Testis (tissue), 5 donors: ENCODE results near the gene TBRG1. TPM values are rescaled to one million over a fixed set of nuclear protein-coding genes. Genes with fewer than 3 reads are reported as not detected.

ENCODE experiments used
- DNase-seq: peaks from one replicate; pipeline ENCODE4 v3.0.0-alpha.2; 2019
- H3K27ac ChIP-seq, 2 donors: fragments of 200-600 bp; sonication (generic); one replicate each; pipeline ENCODE4 v1.5.1; 2019
- H3K27me3 ChIP-seq: fragments of 200-600 bp; sonication (generic); one replicate; pipeline ENCODE4 v1.5.1; 2019
- H3K36me3 ChIP-seq: fragments of 200-600 bp; sonication (generic); one replicate; pipeline ENCODE4 v1.5.1; 2017; ENCODE audit warnings: low read depth; ENCODE audit errors: missing control alignments
- H3K4me1 ChIP-seq: fragments of 200-600 bp; sonication (generic); one replicate; pipeline ENCODE4 v1.5.1; 2019
- H3K4me3 ChIP-seq, 2 donors: fragments of 200-600 bp; sonication (generic); one replicate each; pipeline ENCODE4 v1.5.1; 2017 to 2019
- H3K9me3 ChIP-seq: fragments of 200-600 bp; sonication (generic); one replicate; pipeline ENCODE4 v1.5.1; 2017
- CTCF ChIP-seq, 3 experiments: fragments of 450-650 bp in 2 of 3; fragments of 200-600 bp in 1 of 3; sonication (generic) in 1 of 3; IDR thresholded peaks; one replicate each; pipeline ENCODE4 v1.5.1; 2016 to 2019; ENCODE audit warnings: antibody characterized with exemption in 3 of 3, mild to moderate bottlenecking in 2 of 3, moderate library complexity in 1 of 3
- POLR2A ChIP-seq: fragments of 450-650 bp; IDR thresholded peaks from one replicate; pipeline ENCODE4 v1.6.1; 2017; ENCODE audit warnings: antibody characterized with exemption, mild to moderate bottlenecking, moderate library complexity
- WGBS, 2 donors: methylation state at CpG; one replicate each; pipeline ENCODE4 v1.1.5; 2018; 5-methylcytosine and 5-hydroxymethylcytosine counted together
- intact Hi-C: fragments of 100-400 bp; cut with DNase I; formaldehyde crosslinking; loops from one replicate; pipeline ENCODE4 v1.15.1; 2023; ENCODE audit warnings: low total_unique reads
- long read RNA-seq, 2 donors: transcript quantifications; one replicate each; lab custom pipeline, GENCODE V29; 2026
- polyA plus RNA-seq: library from polyadenylated mRNA; stranded (reverse); fragments of 350-450 nt; fragmentation: Illumina TruSeq; extraction: RNeasy Lipid Tissue Mini Kit (QIAGEN cat#74804); gene quantifications from one replicate; pipeline ENCODE4 v1.2.3, GENCODE V29; 2014; ENCODE audit warnings: low read depth, low replicate concordance; ENCODE audit not compliant: insufficient read depth
- total RNA-seq, 2 donors: library from RNA; depleted of rRNA; stranded (reverse); fragments of >200 nt; gene quantifications; one replicate each; pipeline ENCODE4 v1.2.3, GENCODE V29; 2016

TBRG1 gene
- total RNA-seq, result 10 to 100 TPM; 25.2 to 35.7 TPM
- polyA plus RNA-seq, result 38.8 TPM
- long read RNA-seq, donor 1, full-length matches to known transcripts, result 5 of 5 reads
- long read RNA-seq, donor 1, partial matches to known transcripts, result 0 of 5 reads
- long read RNA-seq, donor 1, other reads (novel, unspliced or antisense), result 0 of 5 reads
- long read RNA-seq, donor 2, partial matches to known transcripts, result 0 of 1 reads
- long read RNA-seq, donor 2, other reads (novel, unspliced or antisense), result 0 of 1 reads

GRCh38 chr11:124622531-124623451 lies at the start of gene TBRG1:
TSS of gene TBRG1 (plus strand) at chr11:124622864. CDS start at chr11:124623084, 220 bp downstream.
- Histone ChIP-seq H3K36me3 (no peaks in the 10 kb centered on the region), H3K4me1 (peaks cover 4% of the 10 kb centered on the region), H3K9me3 (no peaks in the 10 kb centered on the region), H3K27me3 (no peaks in the 10 kb centered on the region), H3K4me3 (peak within 1 kb of the TSS; percentile 90 to 96), H3K27ac (peak within 1 kb of the TSS; percentile 90 to 96)
- 0% methylated on average over 24 to 57 of the region's 57 CpGs for WGBS, 2 donors
- peak; percentile 96 for DNase-seq
- intact Hi-C loops, result no loop called here
- peak; percentile 26 for TF ChIP-seq POLR2A
- no peak for TF ChIP-seq CTCF (IDR thresholded peaks at IDR 0.05)

GRCh38 chr11:124577716-124578427 lies 44.8 kb upstream of the TBRG1 start:
- no peak for DNase-seq
- 56 to 78% methylated on average over 4 to 6 of the region's 6 CpGs for WGBS, 2 donors
- H3K27ac ChIP-seq, result no peak overlapping the region
- H3K4me3 ChIP-seq, result no peak overlapping the region
- H3K27me3 ChIP-seq, result no peaks in the 10 kb centered on the region
- no peaks in the 10 kb centered on the region for H3K4me1 ChIP-seq
- H3K36me3 ChIP-seq, result no peaks in the 10 kb centered on the region
- TF ChIP-seq POLR2A, result no peak
- TF ChIP-seq CTCF (IDR thresholded peaks at IDR 0.05), result no peak
- intact Hi-C loops, result no loop called here
- H3K9me3 ChIP-seq, result no peaks in the 10 kb centered on the region

GRCh38 chr11:124578761-124579160 lies 43.9 kb upstream of the TBRG1 start:
- no peaks in the 10 kb centered on the region for H3K9me3 ChIP-seq
- H3K4me1 ChIP-seq, result no peaks in the 10 kb centered on the region
- H3K27me3 ChIP-seq, result no peaks in the 10 kb centered on the region
- WGBS, 2 donors, result 64 to 76% methylated on average over 4 of the region's 4 CpGs
- H3K27ac ChIP-seq, result no peak overlapping the region
- DNase-seq, result no peak
- intact Hi-C loops, result no loop called here
- no peak for TF ChIP-seq CTCF (IDR thresholded peaks at IDR 0.05)
- no peak for TF ChIP-seq POLR2A
- no peaks in the 10 kb centered on the region for H3K36me3 ChIP-seq
- no peak overlapping the region for H3K4me3 ChIP-seq

- H3K4me3 ChIP-seq, result no peak overlapping the region
- TF ChIP-seq POLR2A (no peak), CTCF (IDR thresholded peaks at IDR 0.05) (no peak)
- no peak for DNase-seq
- no peak overlapping the region for H3K27ac ChIP-seq
- H3K9me3 ChIP-seq, result no peaks in the 10 kb centered on the region
- 56 to 58% methylated on average over 6 of the region's 6 CpGs for WGBS, 2 donors
- no peaks in the 10 kb centered on the region for H3K4me1 ChIP-seq
- H3K36me3 ChIP-seq, result no peaks in the 10 kb centered on the region
- intact Hi-C loops, result no loop called here
- no peaks in the 10 kb centered on the region for H3K27me3 ChIP-seq
These were observed 40.8 kb upstream of the TBRG1 start for GRCh38 chr11:124581817-124582216.
